Measurements from ENCODE around the gene MMP1.

MMP1 gene

DNA sequence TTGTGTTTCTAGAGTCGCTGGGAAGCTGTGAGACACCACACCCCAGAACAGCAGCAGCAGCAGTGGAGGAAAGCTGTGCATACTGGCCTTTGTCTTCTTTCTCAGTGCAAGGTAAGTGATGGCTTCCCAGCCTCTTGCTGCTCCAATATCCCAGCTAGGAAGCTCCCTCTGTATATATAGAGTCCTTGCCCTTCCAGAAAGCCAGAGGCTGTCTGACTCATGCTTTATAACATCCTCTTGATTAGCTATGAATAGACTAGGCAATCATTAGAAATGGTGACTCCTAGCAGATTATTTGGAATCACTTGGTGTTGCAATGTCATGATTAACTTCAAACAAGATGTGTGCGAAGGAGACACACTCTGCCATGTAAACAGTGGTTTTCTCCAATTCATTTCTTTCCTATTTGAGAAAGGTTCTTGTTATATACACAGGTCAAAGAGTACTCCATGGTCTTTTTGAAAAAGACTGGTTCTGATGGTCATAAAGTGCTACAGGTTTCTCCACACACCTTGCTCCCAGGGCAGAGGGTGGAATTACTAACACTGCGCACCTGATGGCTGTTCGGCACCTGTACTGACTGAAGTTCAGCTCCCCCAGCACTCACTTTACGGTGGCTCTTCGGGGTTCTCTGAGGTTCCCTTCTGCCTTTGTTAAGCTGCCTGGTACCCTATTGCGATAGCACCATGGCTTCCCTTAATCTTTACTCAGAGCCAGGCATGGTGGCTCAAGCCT, at the start of gene MMP1:
TSS of gene MMP1 (minus strand) at position 149 of the 735 bp plus-strand sequence. CDS start at position 81, 68 bp downstream.
- DNase-seq (ENCODE audit: low spot score) = no peak

DNA sequence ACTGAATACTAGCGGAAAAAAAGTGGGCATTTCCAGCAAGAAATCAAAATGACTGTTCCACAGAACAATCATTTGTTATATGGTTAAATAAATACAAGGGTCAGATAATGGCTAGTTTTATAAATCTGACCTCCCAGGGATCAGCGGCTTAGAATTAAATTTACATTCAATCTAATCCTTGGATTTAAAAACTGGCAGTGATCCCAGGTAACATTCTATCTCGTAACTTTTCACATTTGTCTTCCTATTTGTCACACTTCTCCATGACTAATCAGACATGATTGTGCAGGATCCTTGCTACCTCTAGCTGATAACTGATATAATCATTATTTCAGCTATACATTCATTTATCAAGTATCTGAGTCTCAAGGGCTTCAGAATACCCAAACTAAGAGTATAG, 48.3 kb upstream of the MMP1 start:
- DNase-seq (ENCODE audit: low spot score) = no peak
- TF ChIP-seq, protein P1, sequence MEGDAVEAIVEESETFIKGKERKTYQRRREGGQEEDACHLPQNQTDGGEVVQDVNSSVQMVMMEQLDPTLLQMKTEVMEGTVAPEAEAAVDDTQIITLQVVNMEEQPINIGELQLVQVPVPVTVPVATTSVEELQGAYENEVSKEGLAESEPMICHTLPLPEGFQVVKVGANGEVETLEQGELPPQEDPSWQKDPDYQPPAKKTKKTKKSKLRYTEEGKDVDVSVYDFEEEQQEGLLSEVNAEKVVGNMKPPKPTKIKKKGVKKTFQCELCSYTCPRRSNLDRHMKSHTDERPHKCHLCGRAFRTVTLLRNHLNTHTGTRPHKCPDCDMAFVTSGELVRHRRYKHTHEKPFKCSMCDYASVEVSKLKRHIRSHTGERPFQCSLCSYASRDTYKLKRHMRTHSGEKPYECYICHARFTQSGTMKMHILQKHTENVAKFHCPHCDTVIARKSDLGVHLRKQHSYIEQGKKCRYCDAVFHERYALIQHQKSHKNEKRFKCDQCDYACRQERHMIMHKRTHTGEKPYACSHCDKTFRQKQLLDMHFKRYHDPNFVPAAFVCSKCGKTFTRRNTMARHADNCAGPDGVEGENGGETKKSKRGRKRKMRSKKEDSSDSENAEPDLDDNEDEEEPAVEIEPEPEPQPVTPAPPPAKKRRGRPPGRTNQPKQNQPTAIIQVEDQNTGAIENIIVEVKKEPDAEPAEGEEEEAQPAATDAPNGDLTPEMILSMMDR (IDR thresholded peaks at IDR 0.05; ENCODE audit: extremely low read depth, missing control alignments) = no peak

More for the DNA sequence above, at the start of gene MMP1:
- TF ChIP-seq, protein P1 (IDR thresholded peaks at IDR 0.05; ENCODE audit: extremely low read depth, missing control alignments) = no peak

DNA sequence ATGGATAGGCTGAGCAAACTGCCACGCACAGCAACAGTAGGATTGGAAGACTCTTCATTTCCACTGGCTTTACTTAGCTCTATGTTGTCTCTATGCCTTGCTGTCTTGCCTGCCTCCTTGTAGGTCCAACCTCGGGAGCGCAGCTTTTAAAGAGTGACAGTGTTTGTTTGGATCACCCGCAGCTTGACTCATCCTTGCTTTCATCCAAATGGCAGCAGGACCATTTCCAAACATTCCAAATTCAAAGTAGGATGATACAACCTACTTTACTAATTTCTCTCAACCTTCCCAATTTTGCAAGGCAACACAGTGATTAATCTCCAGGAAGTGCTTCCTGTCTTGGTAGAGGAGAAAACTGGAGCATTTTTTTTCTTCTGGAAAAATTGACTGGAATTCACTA, 45.5 kb upstream of the MMP1 start, which contains the start of gene MMP3:
TSS of gene MMP3 (minus strand) at position 121 of the 400 bp plus-strand sequence. CDS start at position 58, 63 bp downstream.
- no peak for DNase-seq (ENCODE audit: low spot score)
- TF ChIP-seq, protein P1 (IDR thresholded peaks at IDR 0.05; ENCODE audit: extremely low read depth, missing control alignments) = no peak

DNA sequence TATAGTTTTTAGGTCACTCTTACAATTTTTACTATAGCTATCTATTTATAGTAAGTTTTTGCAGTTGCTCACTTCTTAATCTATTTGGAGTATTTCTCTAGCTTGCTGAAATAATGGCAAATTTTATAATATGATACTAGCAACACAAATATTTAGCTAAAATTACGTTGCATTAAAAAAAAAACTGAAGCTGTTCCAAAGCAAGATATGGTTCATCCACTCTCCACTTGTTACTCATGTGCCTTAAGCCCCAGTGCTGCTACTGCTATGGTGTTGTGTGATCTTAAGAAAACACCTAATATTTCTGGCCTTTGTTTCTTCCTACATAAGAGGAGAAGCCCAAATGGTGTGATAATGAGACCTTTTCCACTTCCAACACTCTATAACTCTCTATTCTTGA, 45.0 kb upstream of the MMP1 start:
- TF ChIP-seq, protein P1 (IDR thresholded peaks at IDR 0.05; ENCODE audit: extremely low read depth, missing control alignments) = no peak
- no peak for DNase-seq (ENCODE audit: low spot score)

DNA sequence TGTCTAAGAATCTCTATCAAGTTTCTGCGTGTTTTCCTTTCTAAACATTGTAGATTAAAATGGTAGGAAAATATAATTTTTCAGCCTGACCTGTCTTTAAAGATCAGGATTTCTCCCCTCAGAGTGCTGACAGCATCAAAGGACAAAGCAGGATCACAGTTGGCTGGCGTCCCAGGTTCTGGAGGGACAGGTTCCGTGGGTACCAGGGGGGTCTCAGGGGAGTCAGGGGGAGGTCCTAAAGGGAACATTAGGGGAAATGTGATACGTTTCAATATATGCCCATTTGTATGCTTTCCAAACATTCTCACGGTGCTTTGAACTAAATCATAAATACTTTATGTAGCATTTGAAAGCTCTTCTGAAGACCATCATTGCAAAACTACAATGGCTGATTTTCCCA, 42.1 kb upstream of the MMP1 start:
- TF ChIP-seq, protein P1 (IDR thresholded peaks at IDR 0.05; ENCODE audit: extremely low read depth, missing control alignments) = no peak
- no peak for DNase-seq (ENCODE audit: low spot score)

DNA sequence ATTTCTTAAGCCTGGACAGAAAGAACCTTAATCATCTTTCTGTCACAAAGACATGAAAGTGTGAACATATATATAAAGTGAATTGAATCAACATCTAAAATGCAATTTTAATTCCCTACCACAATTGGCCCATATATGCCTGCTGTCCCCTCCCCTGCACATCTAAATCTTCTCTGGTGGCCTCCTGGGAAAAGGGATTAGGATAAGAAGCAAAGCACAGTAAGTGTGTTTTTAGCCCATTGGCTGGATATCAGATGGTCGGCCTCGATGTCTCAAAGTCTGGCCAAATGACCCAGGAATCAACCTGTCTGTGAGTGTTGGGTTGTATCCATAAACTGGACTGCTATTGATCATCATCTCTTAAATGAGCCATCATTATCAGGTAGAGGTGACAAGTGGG, 39.7 kb upstream of the MMP1 start:
- TF ChIP-seq, protein P1 (IDR thresholded peaks at IDR 0.05; ENCODE audit: extremely low read depth, missing control alignments) = no peak
- DNase-seq (ENCODE audit: low spot score) = no peak

DNA sequence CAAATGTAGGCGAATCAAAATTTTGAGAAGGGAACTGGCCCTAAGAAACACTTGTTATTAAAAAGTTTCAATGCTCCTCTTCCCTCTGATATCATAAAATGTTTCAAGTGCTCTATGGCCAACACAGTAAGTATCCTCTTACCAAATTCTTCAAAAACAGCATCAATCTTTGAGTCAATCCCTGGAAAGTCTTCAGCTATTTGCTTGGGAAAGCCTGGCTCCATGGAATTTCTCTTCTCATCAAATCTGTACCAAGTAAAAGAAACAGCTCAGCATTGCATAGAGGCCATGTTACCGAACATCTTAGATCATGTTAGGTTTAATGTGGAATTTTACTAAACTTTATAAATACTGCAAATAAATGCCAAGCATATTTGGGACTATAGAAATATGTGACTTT, 39.2 kb upstream of the MMP1 start:
- DNase-seq (ENCODE audit: low spot score) = no peak
- TF ChIP-seq, protein P1 (IDR thresholded peaks at IDR 0.05; ENCODE audit: extremely low read depth, missing control alignments) = no peak
